Stimulated activated CD4-positive, alpha-beta T cell treated with anti-CD3 and anti-CD28 coated beads, Interleukin-4, amount 100 ng/mL, for 48 hours (primary cell): ENCODE results near the gene CHST4.
"Not testable (repeated sequence)": the region's sequence is repeated elsewhere in the genome, so short reads cannot be mapped to it uniquely, and the experiment has no call there.

Source experiments
- DNase-seq, 2 donors: peaks; one replicate each; pipeline ENCODE4 v3.0.0-alpha.2; 2020; ENCODE audit warnings: low read depth in 2 of 2

The CHST4 gene

GRCh38 chr16:71524566-71525553, 1.4 kb upstream of the CHST4 start:
- DNase-seq: no peak

GRCh38 chr16:71528257-71528656, 2.0 kb downstream of the CHST4 start:
- no peak for DNase-seq

- no peak for DNase-seq
Observed at GRCh38 chr16:71528863-71529262, 2.6 kb downstream of the CHST4 start.

- DNase-seq: no peak
Observed at GRCh38 chr16:71532366-71532765, 6.1 kb downstream of the CHST4 start.

- DNase-seq: no peak
Observed at GRCh38 chr16:71536752-71537499, 10.7 kb downstream of the CHST4 start.

GRCh38 chr16:71537643-71538042, 11.4 kb downstream of the CHST4 start:
- DNase-seq: peak in 1 of 2 donors; percentile 24

GRCh38 chr16:71542377-71542776, 16.2 kb downstream of the CHST4 start:
- peak; percentile 47 to 62 for DNase-seq

GRCh38 chr16:71547168-71547567, 20.9 kb downstream of the CHST4 start:
- no peak for DNase-seq

- DNase-seq: no peak
Observed at GRCh38 chr16:71552698-71553503, 26.7 kb downstream of the CHST4 start.

- DNase-seq: no peak
Observed at GRCh38 chr16:71555230-71555891, 29.1 kb downstream of the CHST4 start.

GRCh38 chr16:71557299-71557698, 31.1 kb downstream of the CHST4 start:
- DNase-seq: no peak

- no peak for DNase-seq
Observed at GRCh38 chr16:71557954-71558582, 31.8 kb downstream of the CHST4 start.

GRCh38 chr16:71559855-71560254, 33.6 kb downstream of the CHST4 start:
- DNase-seq: no peak

GRCh38 chr16:71561886-71562285, 35.7 kb downstream of the CHST4 start:
- not testable (repeated sequence) for DNase-seq

GRCh38 chr16:71562552-71562951, 36.3 kb downstream of the CHST4 start:
- DNase-seq: no peak

GRCh38 chr16:71564335-71564967, 38.2 kb downstream of the CHST4 start:
- DNase-seq: no peak

- DNase-seq: no peak
Observed at GRCh38 chr16:71565812-71566700, 39.8 kb downstream of the CHST4 start.

GRCh38 chr16:71567931-71568330, 41.7 kb downstream of the CHST4 start:
- DNase-seq: no peak

- no peak for DNase-seq
Observed at GRCh38 chr16:71568551-71568950, 42.3 kb downstream of the CHST4 start.
